ENCODE measurements around the gene PDE4B. TPM values are rescaled to one million over a fixed set of nuclear protein-coding genes. Genes with fewer than 3 reads are reported as not detected.
A peak's percentile ranks its signal among the peaks of the same experiment; 100 is the strongest.

PDE4B gene
- total and polyA plus RNA-seq, 10 of the 15 experiments (the other 5 are each of a cell fraction or from before 2014, with no cell fraction given) = 3.0 to 13.2 (median 5.7) TPM

GRCh38 chr1:66380452-66381212 is 587.9 kb downstream of the PDE4B start (continued):
- peak; percentile 87 for TF ChIP-seq CUX1 (IDR thresholded peaks at IDR 0.05; ENCODE audit: insufficient replicate concordance, low read depth, low read length)
- TF ChIP-seq, protein P1, sequence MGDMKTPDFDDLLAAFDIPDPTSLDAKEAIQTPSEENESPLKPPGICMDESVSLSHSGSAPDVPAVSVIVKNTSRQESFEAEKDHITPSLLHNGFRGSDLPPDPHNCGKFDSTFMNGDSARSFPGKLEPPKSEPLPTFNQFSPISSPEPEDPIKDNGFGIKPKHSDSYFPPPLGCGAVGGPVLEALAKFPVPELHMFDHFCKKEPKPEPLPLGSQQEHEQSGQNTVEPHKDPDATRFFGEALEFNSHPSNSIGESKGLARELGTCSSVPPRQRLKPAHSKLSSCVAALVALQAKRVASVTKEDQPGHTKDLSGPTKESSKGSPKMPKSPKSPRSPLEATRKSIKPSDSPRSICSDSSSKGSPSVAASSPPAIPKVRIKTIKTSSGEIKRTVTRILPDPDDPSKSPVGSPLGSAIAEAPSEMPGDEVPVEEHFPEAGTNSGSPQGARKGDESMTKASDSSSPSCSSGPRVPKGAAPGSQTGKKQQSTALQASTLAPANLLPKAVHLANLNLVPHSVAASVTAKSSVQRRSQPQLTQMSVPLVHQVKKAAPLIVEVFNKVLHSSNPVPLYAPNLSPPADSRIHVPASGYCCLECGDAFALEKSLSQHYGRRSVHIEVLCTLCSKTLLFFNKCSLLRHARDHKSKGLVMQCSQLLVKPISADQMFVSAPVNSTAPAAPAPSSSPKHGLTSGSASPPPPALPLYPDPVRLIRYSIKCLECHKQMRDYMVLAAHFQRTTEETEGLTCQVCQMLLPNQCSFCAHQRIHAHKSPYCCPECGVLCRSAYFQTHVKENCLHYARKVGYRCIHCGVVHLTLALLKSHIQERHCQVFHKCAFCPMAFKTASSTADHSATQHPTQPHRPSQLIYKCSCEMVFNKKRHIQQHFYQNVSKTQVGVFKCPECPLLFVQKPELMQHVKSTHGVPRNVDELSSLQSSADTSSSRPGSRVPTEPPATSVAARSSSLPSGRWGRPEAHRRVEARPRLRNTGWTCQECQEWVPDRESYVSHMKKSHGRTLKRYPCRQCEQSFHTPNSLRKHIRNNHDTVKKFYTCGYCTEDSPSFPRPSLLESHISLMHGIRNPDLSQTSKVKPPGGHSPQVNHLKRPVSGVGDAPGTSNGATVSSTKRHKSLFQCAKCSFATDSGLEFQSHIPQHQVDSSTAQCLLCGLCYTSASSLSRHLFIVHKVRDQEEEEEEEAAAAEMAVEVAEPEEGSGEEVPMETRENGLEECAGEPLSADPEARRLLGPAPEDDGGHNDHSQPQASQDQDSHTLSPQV (IDR thresholded peaks at IDR 0.05) = no peak
- TF ChIP-seq ATF7 (IDR thresholded peaks at IDR 0.05; ENCODE audit: low read depth) = peak; percentile 88
- no peak; the same call in 1 of the 2 replicates for TF ChIP-seq RB1 (IDR thresholded peaks at IDR 0.05; ENCODE audit: borderline replicate concordance)
- no peak for TF ChIP-seq NFXL1 (IDR thresholded peaks at IDR 0.05; ENCODE audit: borderline replicate concordance)
- no peak for TF ChIP-seq SIX5 (IDR thresholded peaks at IDR 0.05; ENCODE audit: low read depth, low read length, severe bottlenecking)
- peak; percentile 63 to 83; a peak in 3 of 4 replicates for TF ChIP-seq BHLHE40 (IDR thresholded peaks at IDR 0.05; ENCODE audit: borderline replicate concordance in 1 of 2, low read depth in 2 of 2, low read length in 1 of 2)
- TF ChIP-seq CREM (IDR thresholded peaks at IDR 0.05; ENCODE audit: low read depth) = peak; percentile 94
- TF ChIP-seq CHD1 (IDR thresholded peaks at IDR 0.05; ENCODE audit: low read depth, low read length) = no peak
- no peak for TF ChIP-seq ESRRA (IDR thresholded peaks at IDR 0.05; ENCODE audit: low read length)
- peak; percentile 83 for TF ChIP-seq ZNF217 (IDR thresholded peaks at IDR 0.05)
- no peak for TF ChIP-seq TARDBP (IDR thresholded peaks at IDR 0.05; ENCODE audit: borderline replicate concordance)
- TF ChIP-seq ZNF622 (IDR thresholded peaks at IDR 0.05) = no peak
- peak; percentile 76; the same call in 1 of the 2 replicates for TF ChIP-seq MYB (IDR thresholded peaks at IDR 0.05; ENCODE audit: borderline replicate concordance, low read depth, low read length)
- no peak for TF ChIP-seq FOS (IDR thresholded peaks at IDR 0.05; ENCODE audit: borderline replicate concordance, extremely low read depth, insufficient read length)
- TF ChIP-seq, protein P2, sequence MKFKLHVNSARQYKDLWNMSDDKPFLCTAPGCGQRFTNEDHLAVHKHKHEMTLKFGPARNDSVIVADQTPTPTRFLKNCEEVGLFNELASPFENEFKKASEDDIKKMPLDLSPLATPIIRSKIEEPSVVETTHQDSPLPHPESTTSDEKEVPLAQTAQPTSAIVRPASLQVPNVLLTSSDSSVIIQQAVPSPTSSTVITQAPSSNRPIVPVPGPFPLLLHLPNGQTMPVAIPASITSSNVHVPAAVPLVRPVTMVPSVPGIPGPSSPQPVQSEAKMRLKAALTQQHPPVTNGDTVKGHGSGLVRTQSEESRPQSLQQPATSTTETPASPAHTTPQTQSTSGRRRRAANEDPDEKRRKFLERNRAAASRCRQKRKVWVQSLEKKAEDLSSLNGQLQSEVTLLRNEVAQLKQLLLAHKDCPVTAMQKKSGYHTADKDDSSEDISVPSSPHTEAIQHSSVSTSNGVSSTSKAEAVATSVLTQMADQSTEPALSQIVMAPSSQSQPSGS (IDR thresholded peaks at IDR 0.05; ENCODE audit: low read length) = peak; percentile 94
- TF ChIP-seq TAF1 (IDR thresholded peaks at IDR 0.05; ENCODE audit: borderline replicate concordance, low read depth, low read length) = 0 out of 2 replicates have a peak, but pooled peaks have one; percentile 42
- no peak for TF ChIP-seq SMAD5 (IDR thresholded peaks at IDR 0.05; ENCODE audit: low read depth)
- peak; percentile 80 for TF ChIP-seq SP1 (IDR thresholded peaks at IDR 0.05; ENCODE audit: low read depth, low read length)
- TF ChIP-seq ASH2L (IDR thresholded peaks at IDR 0.05; ENCODE audit: borderline replicate concordance, low read depth) = no peak
- TF ChIP-seq CBFB (IDR thresholded peaks at IDR 0.05; ENCODE audit: low read depth) = peak; percentile 74

All from GM12878 (cell line).